DND-41 (cell line): ENCODE measurements around the gene ALDH1L1.

ENCODE experiments used
- CTCF ChIP-seq: IDR thresholded peaks from 2 replicates; pipeline ENCODE4 v1.5.1; 2012; ENCODE audit warnings: borderline replicate concordance, low read length, moderate library complexity, mild to moderate bottlenecking; ENCODE audit not compliant: poor library complexity, severe bottlenecking; ENCODE audit errors: extremely low read depth
- EZH2 ChIP-seq: IDR thresholded peaks from 3 replicates; pipeline ENCODE4 v1.6.1; 2012; ENCODE audit warnings: borderline replicate concordance, low read depth, mild to moderate bottlenecking, moderate library complexity, low read length, inconsistent platforms; ENCODE audit not compliant: severe bottlenecking

GRCh38 chr3:126136428-126137220, 43.8 kb downstream of the ALDH1L1 start:
- TF ChIP-seq CTCF = no peak
- no peak for TF ChIP-seq EZH2
